Osteoblast (primary cell): Measurements from ENCODE around the gene REXO2. TPM values are rescaled to one million over a fixed set of nuclear protein-coding genes. Genes with fewer than 3 reads are reported as not detected.

Experiments
- DNase-seq: peaks from one replicate; pipeline ENCODE4 v3.0.0; 2011; ENCODE audit warnings: low spot score, mixed read lengths; ENCODE audit not compliant: insufficient read length; ENCODE audit errors: missing footprints
- H2AFZ ChIP-seq: 2 replicates; pipeline ENCODE4 v1.6.0; 2011; ENCODE audit warnings: mild to moderate bottlenecking, low read length
- H3K27ac ChIP-seq: 2 replicates; pipeline ENCODE4 v1.5.1; 2011; ENCODE audit warnings: mild to moderate bottlenecking, low read depth, low read length, moderate library complexity
- H3K27me3 ChIP-seq: 2 replicates; pipeline ENCODE4 v1.6.0; 2012; ENCODE audit warnings: mild to moderate bottlenecking, control low read depth, inconsistent platforms, low read length, moderate library complexity; ENCODE audit not compliant: insufficient read depth
- H3K36me3 ChIP-seq: 2 replicates; pipeline ENCODE4 v1.5.1; 2011; ENCODE audit warnings: mild to moderate bottlenecking, low read length, control low read depth, moderate library complexity; ENCODE audit not compliant: insufficient read depth
- H3K4me1 ChIP-seq: 2 replicates; pipeline ENCODE4 v1.5.1; 2011; ENCODE audit warnings: mild to moderate bottlenecking, low read length, control low read depth, moderate library complexity; ENCODE audit not compliant: insufficient read depth
- H3K4me2 ChIP-seq: 2 replicates; pipeline ENCODE4 v1.6.0; 2011; ENCODE audit warnings: mild to moderate bottlenecking, low read length; ENCODE audit not compliant: insufficient read depth
- H3K4me3 ChIP-seq: fragments of 200-600 bp; sonication (generic); 3 replicates; pipeline ENCODE4 v1.5.1; 2012; ENCODE audit warnings: mild to moderate bottlenecking, low read length, inconsistent platforms; ENCODE audit not compliant: insufficient read depth
- H3K79me2 ChIP-seq: 2 replicates; pipeline ENCODE4 v1.6.0; 2012; ENCODE audit warnings: mild to moderate bottlenecking, low read length, control low read depth, inconsistent platforms; ENCODE audit not compliant: insufficient read depth
- H3K9me3 ChIP-seq: 2 replicates; pipeline ENCODE4 v1.5.1; 2011; ENCODE audit warnings: low read depth, low read length, control low read depth
- H4K20me1 ChIP-seq: 2 replicates; pipeline ENCODE4 v1.6.0; 2012; ENCODE audit warnings: mild to moderate bottlenecking, low read length, control low read depth; ENCODE audit not compliant: insufficient read depth
- total RNA-seq: library from RNA; depleted of rRNA; stranded (reverse); fragments of >200 nt; gene quantifications from 2 replicates; pipeline ENCODE4 v1.2.3, GENCODE V29; 2012
- TF ChIP-seq, protein P1 (sequence below): IDR thresholded peaks from 2 replicates; pipeline ENCODE4 v1.5.1; 2011; ENCODE audit warnings: mild to moderate bottlenecking, low read depth, low read length, moderate library complexity; ENCODE audit errors: extremely low read depth

REXO2 gene
- total RNA-seq, 1 donor: 177 TPM

DNA sequence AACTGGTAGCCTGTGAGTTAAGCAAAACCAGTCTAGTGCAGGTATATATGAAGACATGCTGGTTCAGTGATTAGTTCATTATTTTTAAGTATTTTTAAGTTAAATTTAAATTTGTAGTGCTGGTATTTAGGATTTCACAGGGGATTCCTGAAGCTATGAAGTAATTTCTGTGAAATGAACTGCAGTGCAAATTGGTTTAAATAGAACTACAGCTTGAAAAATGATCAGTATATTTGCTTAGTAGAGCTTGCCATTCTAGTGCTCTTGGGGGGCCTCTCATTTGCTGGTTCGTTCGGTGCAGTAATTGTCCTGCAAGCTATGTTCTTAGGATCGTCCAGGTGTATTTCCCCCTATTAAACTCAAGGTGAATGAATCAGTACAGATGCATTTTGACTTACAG lies 13.1 kb downstream of the REXO2 start:
- H3K4me3 ChIP-seq: no peak overlapping the region
- H3K4me2 ChIP-seq: no peak overlapping the region
- TF ChIP-seq, protein P1, sequence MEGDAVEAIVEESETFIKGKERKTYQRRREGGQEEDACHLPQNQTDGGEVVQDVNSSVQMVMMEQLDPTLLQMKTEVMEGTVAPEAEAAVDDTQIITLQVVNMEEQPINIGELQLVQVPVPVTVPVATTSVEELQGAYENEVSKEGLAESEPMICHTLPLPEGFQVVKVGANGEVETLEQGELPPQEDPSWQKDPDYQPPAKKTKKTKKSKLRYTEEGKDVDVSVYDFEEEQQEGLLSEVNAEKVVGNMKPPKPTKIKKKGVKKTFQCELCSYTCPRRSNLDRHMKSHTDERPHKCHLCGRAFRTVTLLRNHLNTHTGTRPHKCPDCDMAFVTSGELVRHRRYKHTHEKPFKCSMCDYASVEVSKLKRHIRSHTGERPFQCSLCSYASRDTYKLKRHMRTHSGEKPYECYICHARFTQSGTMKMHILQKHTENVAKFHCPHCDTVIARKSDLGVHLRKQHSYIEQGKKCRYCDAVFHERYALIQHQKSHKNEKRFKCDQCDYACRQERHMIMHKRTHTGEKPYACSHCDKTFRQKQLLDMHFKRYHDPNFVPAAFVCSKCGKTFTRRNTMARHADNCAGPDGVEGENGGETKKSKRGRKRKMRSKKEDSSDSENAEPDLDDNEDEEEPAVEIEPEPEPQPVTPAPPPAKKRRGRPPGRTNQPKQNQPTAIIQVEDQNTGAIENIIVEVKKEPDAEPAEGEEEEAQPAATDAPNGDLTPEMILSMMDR: no peak
- H4K20me1 ChIP-seq: peaks cover 19% of the 10 kb centered on the region
- no peak overlapping the region for H2AFZ ChIP-seq
- DNase-seq: no peak
- no peaks in the 10 kb centered on the region for H3K9me3 ChIP-seq
- peaks cover 21% of the 10 kb centered on the region for H3K79me2 ChIP-seq
- peaks cover 16% of the 10 kb centered on the region for H3K4me1 ChIP-seq
- peaks cover 28% of the 10 kb centered on the region for H3K36me3 ChIP-seq
- H3K27ac ChIP-seq: no peak overlapping the region
- H3K27me3 ChIP-seq: no peaks in the 10 kb centered on the region

DNA sequence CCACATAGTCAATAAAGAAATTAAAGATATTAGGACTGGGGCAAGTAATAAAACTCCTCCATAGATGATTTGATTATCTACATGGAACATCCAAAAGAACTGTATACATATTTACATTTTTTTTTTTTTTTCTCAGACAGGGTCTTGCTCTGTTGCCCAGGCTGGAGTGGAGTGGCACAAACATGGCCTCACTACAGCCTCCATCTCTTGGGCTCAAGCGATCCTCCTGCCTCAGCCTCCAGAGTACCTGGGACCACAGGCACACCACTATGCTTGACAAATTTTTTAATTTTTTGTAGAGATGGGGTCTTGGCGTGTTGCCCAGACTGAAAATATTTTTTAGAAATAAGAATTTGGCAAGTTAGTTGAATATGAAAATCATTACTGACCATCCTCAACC lies 24.7 kb downstream of the REXO2 start:
- Histone ChIP-seq H3K4me2 (no peak overlapping the region), H3K27ac (no peak overlapping the region), H2AFZ (no peak overlapping the region), H4K20me1 (no peaks in the 10 kb centered on the region), H3K4me1 (no peaks in the 10 kb centered on the region), H3K36me3 (no peaks in the 10 kb centered on the region), H3K4me3 (no peak overlapping the region), H3K27me3 (no peaks in the 10 kb centered on the region), H3K9me3 (no peaks in the 10 kb centered on the region), H3K79me2 (no peaks in the 10 kb centered on the region)
- DNase-seq: no peak
- TF ChIP-seq, protein P1: no peak

DNA sequence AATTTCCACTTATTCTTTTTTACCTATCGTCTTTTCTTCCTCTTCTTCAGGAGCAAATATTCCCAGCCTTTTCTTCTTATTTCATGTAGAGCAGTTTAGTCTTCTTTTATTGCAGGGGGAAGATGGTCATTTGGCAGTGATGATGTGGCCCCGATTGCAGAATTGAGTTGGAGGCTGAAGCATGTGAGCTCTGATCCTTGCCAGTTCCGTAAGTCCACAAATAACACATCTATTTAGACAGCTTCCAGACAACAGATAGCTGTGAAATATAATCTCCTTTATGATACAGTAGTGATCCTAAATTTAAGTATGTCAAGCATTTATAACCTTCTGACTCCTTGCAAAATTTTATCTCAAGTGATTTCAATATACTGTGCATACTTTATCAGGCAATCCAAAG lies 27.5 kb downstream of the REXO2 start:
- Histone ChIP-seq H3K4me1 (no peaks in the 10 kb centered on the region), H2AFZ (no peak overlapping the region), H3K27me3 (no peaks in the 10 kb centered on the region), H3K4me3 (no peak overlapping the region), H3K4me2 (no peak overlapping the region), H3K27ac (no peak overlapping the region), H3K79me2 (no peaks in the 10 kb centered on the region), H3K9me3 (no peaks in the 10 kb centered on the region), H3K36me3 (no peaks in the 10 kb centered on the region), H4K20me1 (no peaks in the 10 kb centered on the region)
- no peak for DNase-seq
- TF ChIP-seq, protein P1: no peak

- H3K27me3 ChIP-seq: no peaks in the 10 kb centered on the region
- no peak overlapping the region for H2AFZ ChIP-seq
- H3K4me1 ChIP-seq: no peaks in the 10 kb centered on the region
- no peaks in the 10 kb centered on the region for H3K79me2 ChIP-seq
- H3K27ac ChIP-seq: no peak overlapping the region
- TF ChIP-seq, protein P1: no peak
- no peak overlapping the region for H3K4me3 ChIP-seq
- no peaks in the 10 kb centered on the region for H3K36me3 ChIP-seq
- DNase-seq: no peak
- H4K20me1 ChIP-seq: no peaks in the 10 kb centered on the region
- H3K4me2 ChIP-seq: no peak overlapping the region
- H3K9me3 ChIP-seq: no peaks in the 10 kb centered on the region
Observed at GRCh38 chr11:114472661-114473060, 33.4 kb downstream of the REXO2 start.
